Measurements from ENCODE around the gene MEDAG. TPM values are rescaled to one million over a fixed set of nuclear protein-coding genes. Genes with fewer than 3 reads are reported as not detected.

The MEDAG gene
- polyA plus RNA-seq, 3 donors = 7.4 to 260 (median 152) TPM

Other genes with a start within 250 kb of the MEDAG start
- 10 to 100 TPM in 2 of 3 donors, 1 to 10 TPM in 1; 8.7 to 72.1 (median 40.2) TPM for gene ALOX5AP, start 170.7 kb upstream of the MEDAG start, polyA plus RNA-seq
- under 1 TPM in 1 of 3 donors, not detected in 2; 0.09 TPM for gene TEX26, start 26.4 kb downstream of the MEDAG start, polyA plus RNA-seq